DOHH2 (cell line): ENCODE data around the gene STK11.
A peak's percentile ranks its signal among the peaks of the same experiment; 100 is the strongest.
"Not testable (repeated sequence)": the region's sequence is repeated elsewhere in the genome, so short reads cannot be mapped to it uniquely, and the experiment has no call there.

Experiments used
- H3F3A ChIP-seq: fragments of 200-600 bp; sonication (generic), shearing (Covaris generic); 2 replicates; pipeline ENCODE4 v1.6.0; 2016; ENCODE audit warnings: antibody characterized with exemption, mild to moderate bottlenecking; ENCODE audit not compliant: control insufficient read depth, insufficient read depth
- H3K27ac ChIP-seq: fragments of 200-600 bp; sonication (generic); 2 replicates; pipeline ENCODE4 v1.5.1; 2014; ENCODE audit warnings: low read depth, mild to moderate bottlenecking, low read length, moderate library complexity
- H3K27me3 ChIP-seq: fragments of 200-600 bp; sonication (generic); 2 replicates; pipeline ENCODE4 v1.6.1; 2014; ENCODE audit warnings: mild to moderate bottlenecking, low read length, mixed read lengths; ENCODE audit not compliant: control insufficient read depth
- H3K36me3 ChIP-seq: fragments of 200-600 bp; sonication (generic); 2 replicates; pipeline ENCODE4 v1.6.1; 2014; ENCODE audit warnings: mild to moderate bottlenecking, low read length, moderate library complexity, mixed read lengths; ENCODE audit not compliant: control insufficient read depth
- H3K4me1 ChIP-seq: fragments of 200-600 bp; sonication (generic); 2 replicates; pipeline ENCODE4 v1.6.1; 2014; ENCODE audit warnings: mild to moderate bottlenecking, low read length, mixed read lengths; ENCODE audit not compliant: control insufficient read depth
- H3K4me2 ChIP-seq: fragments of 200-600 bp; sonication (generic); 2 replicates; pipeline ENCODE4 v1.6.0; 2014; ENCODE audit warnings: mild to moderate bottlenecking, low read length, moderate library complexity
- H3K4me3 ChIP-seq: fragments of 200-600 bp; sonication (generic); 2 replicates; pipeline ENCODE4 v1.5.1; 2014; ENCODE audit warnings: mild to moderate bottlenecking, low read length, mixed read lengths
- H3K79me2 ChIP-seq: fragments of 200-600 bp; sonication (generic); 2 replicates; pipeline ENCODE4 v1.6.1; 2014; ENCODE audit warnings: mild to moderate bottlenecking, low read length, mixed read lengths; ENCODE audit not compliant: control insufficient read depth
- H3K9me2 ChIP-seq: fragments of 200-600 bp; sonication (generic); replicated peaks from 2 replicates; pipeline ENCODE4 v1.6.1; 2014; ENCODE audit warnings: mild to moderate bottlenecking, low read length, mixed read lengths; ENCODE audit not compliant: control insufficient read depth
- H3K9me3 ChIP-seq: fragments of 200-600 bp; sonication (generic); 2 replicates; pipeline ENCODE4 v1.6.1; 2014; ENCODE audit warnings: antibody characterized with exemption, low read length, mixed read lengths; ENCODE audit not compliant: control insufficient read depth, insufficient read depth
- H4K20me1 ChIP-seq: fragments of 200-600 bp; sonication (generic); 2 replicates; pipeline ENCODE4 v1.6.0; 2014; ENCODE audit warnings: low read depth, mild to moderate bottlenecking, antibody characterized with exemption, low read length, moderate library complexity; ENCODE audit not compliant: control insufficient read depth, insufficient read depth
- EZH2phosphoT487 ChIP-seq: fragments of 200-600 bp; sonication (generic); IDR thresholded peaks from 2 replicates; pipeline ENCODE4 v1.6.1; 2017; ENCODE audit warnings: borderline replicate concordance, mild to moderate bottlenecking, antibody characterized with exemption, low read length, moderate library complexity, mixed read lengths
- TF ChIP-seq, protein P1 (sequence below): fragments of 200-600 bp; sonication (generic); IDR thresholded peaks from one replicate; pipeline ENCODE4 v1.5.1; 2014; ENCODE audit warnings: antibody characterized with exemption, mild to moderate bottlenecking, low read depth, low read length; ENCODE audit not compliant: poor library complexity, severe bottlenecking

Gene STK11

DNA sequence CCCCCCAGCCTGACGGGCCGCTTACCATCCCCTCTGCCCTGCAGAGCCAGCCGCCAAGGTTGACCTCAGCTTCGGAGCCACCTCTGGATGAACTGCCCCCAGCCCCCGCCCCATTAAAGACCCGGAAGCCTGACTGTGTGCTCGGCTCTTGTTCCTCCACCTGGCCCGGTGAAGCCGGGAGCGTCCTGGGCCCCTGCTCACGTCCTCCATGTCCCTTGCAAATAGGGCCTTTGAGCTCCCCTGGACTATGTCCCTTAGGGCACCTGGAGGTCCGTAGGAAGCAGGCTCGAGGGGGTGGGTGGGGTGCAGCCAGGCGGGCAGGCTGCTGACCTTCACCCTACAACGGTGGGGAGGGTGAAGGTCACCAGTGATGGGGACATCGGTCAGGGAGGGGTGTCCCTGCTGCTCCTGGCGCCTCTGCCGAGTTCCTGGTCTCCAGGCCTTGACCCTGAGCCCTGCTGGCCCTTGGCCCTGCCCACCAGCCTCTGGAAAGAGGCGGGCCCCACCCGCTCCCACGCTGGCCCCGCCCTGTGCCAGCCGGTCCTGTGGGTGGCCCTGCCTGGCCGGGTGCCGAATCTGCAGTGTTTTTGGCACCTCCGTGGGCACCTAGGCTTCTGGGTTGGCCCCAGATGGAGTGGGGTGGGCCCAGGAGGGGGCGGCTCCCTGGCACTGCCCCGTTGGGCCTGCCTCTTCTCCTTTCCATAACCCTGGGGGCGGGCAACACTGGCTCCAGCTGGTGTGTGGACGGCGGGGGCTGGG lies 39.3 kb downstream of the STK11 start:
- Histone ChIP-seq H3K4me1 (peaks cover 51% of the 10 kb centered on the region), H3K27me3 (no peaks in the 10 kb centered on the region), H3K9me2 (no peaks in the 10 kb centered on the region), H3K79me2 (peaks cover 49% of the 10 kb centered on the region), H3K36me3 (peaks cover 38% of the 10 kb centered on the region), H3K9me3 (no peaks in the 10 kb centered on the region), H3K4me2 (peak overlapping the region; percentile 99), H3K4me3 (peak overlapping the region; percentile 72), H3F3A (peaks cover 11% of the 10 kb centered on the region; the same call in 1 of the 2 replicates), H3K27ac (peak overlapping the region; percentile 57), H4K20me1 (no peaks in the 10 kb centered on the region)
- TF ChIP-seq, protein P1, sequence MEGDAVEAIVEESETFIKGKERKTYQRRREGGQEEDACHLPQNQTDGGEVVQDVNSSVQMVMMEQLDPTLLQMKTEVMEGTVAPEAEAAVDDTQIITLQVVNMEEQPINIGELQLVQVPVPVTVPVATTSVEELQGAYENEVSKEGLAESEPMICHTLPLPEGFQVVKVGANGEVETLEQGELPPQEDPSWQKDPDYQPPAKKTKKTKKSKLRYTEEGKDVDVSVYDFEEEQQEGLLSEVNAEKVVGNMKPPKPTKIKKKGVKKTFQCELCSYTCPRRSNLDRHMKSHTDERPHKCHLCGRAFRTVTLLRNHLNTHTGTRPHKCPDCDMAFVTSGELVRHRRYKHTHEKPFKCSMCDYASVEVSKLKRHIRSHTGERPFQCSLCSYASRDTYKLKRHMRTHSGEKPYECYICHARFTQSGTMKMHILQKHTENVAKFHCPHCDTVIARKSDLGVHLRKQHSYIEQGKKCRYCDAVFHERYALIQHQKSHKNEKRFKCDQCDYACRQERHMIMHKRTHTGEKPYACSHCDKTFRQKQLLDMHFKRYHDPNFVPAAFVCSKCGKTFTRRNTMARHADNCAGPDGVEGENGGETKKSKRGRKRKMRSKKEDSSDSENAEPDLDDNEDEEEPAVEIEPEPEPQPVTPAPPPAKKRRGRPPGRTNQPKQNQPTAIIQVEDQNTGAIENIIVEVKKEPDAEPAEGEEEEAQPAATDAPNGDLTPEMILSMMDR = no peak
- TF ChIP-seq EZH2phosphoT487 = no peak

DNA sequence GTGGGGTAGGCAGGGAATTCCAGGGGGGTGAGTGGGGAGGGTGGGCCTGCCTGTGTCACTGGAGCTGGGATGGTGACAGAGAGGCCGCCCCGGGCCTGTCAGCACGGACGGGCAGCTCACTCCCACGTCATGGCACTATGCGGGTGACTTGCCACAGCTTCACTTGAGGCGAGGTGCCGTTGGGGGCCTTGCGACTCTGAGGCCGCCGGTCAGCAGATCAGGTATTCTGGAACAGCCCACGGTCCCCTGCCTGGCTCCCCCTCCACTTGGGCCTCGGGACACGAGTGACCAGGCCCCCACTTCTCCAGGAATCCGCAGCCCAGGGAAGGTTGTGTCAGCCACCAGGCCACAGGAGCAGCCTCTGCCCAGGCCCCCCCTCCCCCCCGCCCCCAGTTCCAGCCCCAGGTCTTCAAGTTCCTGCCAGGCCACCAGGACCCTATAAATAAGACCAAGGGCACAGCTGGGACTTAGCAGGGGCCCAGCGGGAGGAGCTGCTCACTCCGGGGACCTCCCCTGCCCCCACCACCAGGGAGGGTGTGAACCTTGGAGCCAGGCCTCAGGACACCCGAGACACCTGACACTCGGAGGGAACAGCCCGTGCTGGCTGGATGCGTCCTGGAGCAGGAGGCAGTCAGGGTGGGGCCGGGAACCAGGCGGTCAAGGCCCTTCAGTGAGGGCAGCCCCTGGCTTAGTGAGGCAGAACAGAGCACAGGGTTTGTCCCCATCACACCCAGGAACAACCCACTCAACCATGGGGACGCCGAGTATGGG lies 40.1 kb downstream of the STK11 start:
- H3K9me3 ChIP-seq = no peaks in the 10 kb centered on the region
- no peaks in the 10 kb centered on the region for H3K9me2 ChIP-seq
- peaks cover 57% of the 10 kb centered on the region for H3K79me2 ChIP-seq
- H3K36me3 ChIP-seq = peaks cover 41% of the 10 kb centered on the region
- no peak overlapping the region for H3K4me3 ChIP-seq
- peaks cover 11% of the 10 kb centered on the region; the same call in 1 of the 2 replicates for H3F3A ChIP-seq
- no peaks in the 10 kb centered on the region for H3K27me3 ChIP-seq
- H4K20me1 ChIP-seq = no peaks in the 10 kb centered on the region
- peak overlapping the region; percentile 99 for H3K4me2 ChIP-seq
- H3K27ac ChIP-seq = no peak overlapping the region
- TF ChIP-seq, protein P1 = no peak
- TF ChIP-seq EZH2phosphoT487 = no peak
- H3K4me1 ChIP-seq = peaks cover 48% of the 10 kb centered on the region

DNA sequence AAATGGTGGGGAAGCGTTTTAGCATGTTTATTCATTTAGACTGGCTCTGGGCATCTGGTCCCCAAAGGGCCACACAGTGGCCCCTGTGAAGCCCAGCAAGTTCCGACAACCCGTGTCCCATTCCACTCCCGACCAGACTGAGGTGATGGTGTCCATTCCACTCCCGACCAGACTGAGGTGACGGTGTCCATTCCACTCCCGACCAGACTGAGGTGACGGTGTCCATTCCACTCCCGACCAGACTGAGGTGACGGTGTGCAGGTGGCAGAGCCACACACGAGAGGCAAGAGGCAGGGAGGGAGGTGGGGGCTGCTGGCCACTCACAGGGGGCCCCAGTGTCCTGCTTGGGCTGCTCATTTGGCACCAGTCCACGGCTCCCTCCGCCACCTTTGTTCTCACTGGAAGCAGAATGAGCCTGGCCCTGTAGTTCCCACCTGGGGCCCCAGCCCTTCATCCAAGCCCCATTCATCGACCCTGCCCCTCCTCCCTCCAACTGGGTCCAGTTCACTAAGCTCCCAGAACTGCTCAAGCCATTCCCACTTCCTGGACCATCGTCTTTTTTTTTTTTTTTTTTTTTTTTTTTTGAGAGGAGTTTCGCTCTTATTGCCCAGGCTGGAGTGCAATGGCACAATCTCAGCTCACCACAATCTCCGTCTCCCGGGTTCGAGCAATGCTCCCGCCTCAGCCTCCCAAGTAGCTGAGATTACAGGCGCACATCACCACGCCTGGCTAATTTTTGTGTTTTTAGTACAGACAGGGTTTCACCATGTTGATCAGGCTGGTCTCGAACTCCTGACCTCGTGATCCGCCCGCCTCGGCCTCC lies 40.9 kb downstream of the STK11 start:
- not testable (repeated sequence) for H3K4me2 ChIP-seq, H3K9me2 ChIP-seq, H3K4me3 ChIP-seq, H3K27ac ChIP-seq, H3K9me3 ChIP-seq, H3K27me3 ChIP-seq, H4K20me1 ChIP-seq
- peaks cover 49% of the 10 kb centered on the region for H3K36me3 ChIP-seq
- peaks cover 41% of the 10 kb centered on the region for H3K4me1 ChIP-seq
- H3K79me2 ChIP-seq = peaks cover 59% of the 10 kb centered on the region
- peaks cover 12% of the 10 kb centered on the region for H3F3A ChIP-seq
